Rectal smooth muscle tissue (tissue), 1 donor: ENCODE results near the gene KLHL12.

ENCODE experiments used
- H3K27ac ChIP-seq: one replicate; pipeline ENCODE4 v1.7.0; 2013; ENCODE audit warnings: low read depth, low read length, inconsistent platforms
- H3K27me3 ChIP-seq: one replicate; pipeline ENCODE4 v1.7.0; 2013; ENCODE audit warnings: low read length; ENCODE audit not compliant: control insufficient read depth, insufficient read depth
- H3K36me3 ChIP-seq: one replicate; pipeline ENCODE4 v1.7.0; 2013; ENCODE audit warnings: low read length; ENCODE audit not compliant: control insufficient read depth, insufficient read depth
- H3K4me1 ChIP-seq: one replicate; pipeline ENCODE4 v1.7.0; 2013; ENCODE audit warnings: low read length; ENCODE audit not compliant: control insufficient read depth, insufficient read depth
- H3K4me3 ChIP-seq: one replicate; pipeline ENCODE4 v1.7.0; 2013; ENCODE audit warnings: low read length
- H3K9ac ChIP-seq: one replicate; pipeline ENCODE4 v1.7.0; 2013; ENCODE audit warnings: low read length

The KLHL12 gene

GRCh38 chr1:202862679-202863560 is 64.1 kb downstream of the KLHL12 start:
- H3K36me3 ChIP-seq: no peaks in the 10 kb centered on the region
- H3K27ac ChIP-seq: no peak overlapping the region
- no peak overlapping the region for H3K9ac ChIP-seq
- peaks cover 6% of the 10 kb centered on the region for H3K4me1 ChIP-seq
- no peaks in the 10 kb centered on the region for H3K27me3 ChIP-seq
- no peak overlapping the region for H3K4me3 ChIP-seq

GRCh38 chr1:202861420-202862132 is 65.5 kb downstream of the KLHL12 start:
- Histone ChIP-seq H3K4me3 (peak overlapping the region; percentile 65), H3K27me3 (no peaks in the 10 kb centered on the region), H3K27ac (no peak overlapping the region), H3K9ac (no peak overlapping the region), H3K36me3 (no peaks in the 10 kb centered on the region), H3K4me1 (peaks cover 6% of the 10 kb centered on the region)

GRCh38 chr1:202860744-202861419 is 66.2 kb downstream of the KLHL12 start:
- Histone ChIP-seq H3K27me3 (no peaks in the 10 kb centered on the region), H3K36me3 (no peaks in the 10 kb centered on the region), H3K9ac (no peak overlapping the region), H3K27ac (no peak overlapping the region), H3K4me3 (peak overlapping the region; percentile 65), H3K4me1 (peaks cover 6% of the 10 kb centered on the region)

GRCh38 chr1:202858789-202859414 is 68.1 kb downstream of the KLHL12 start:
- Histone ChIP-seq H3K27me3 (no peaks in the 10 kb centered on the region), H3K4me3 (no peak overlapping the region), H3K4me1 (peaks cover 6% of the 10 kb centered on the region), H3K36me3 (no peaks in the 10 kb centered on the region), H3K9ac (no peak overlapping the region), H3K27ac (peak overlapping the region; percentile 50)

- Histone ChIP-seq H3K36me3 (no peaks in the 10 kb centered on the region), H3K4me3 (no peak overlapping the region), H3K27me3 (no peaks in the 10 kb centered on the region), H3K4me1 (peaks cover 6% of the 10 kb centered on the region), H3K27ac (no peak overlapping the region), H3K9ac (no peak overlapping the region)
Observed at GRCh38 chr1:202858331-202858730, 68.7 kb downstream of the KLHL12 start.

- H3K36me3 ChIP-seq: no peaks in the 10 kb centered on the region
- no peaks in the 10 kb centered on the region for H3K27me3 ChIP-seq
- H3K4me1 ChIP-seq: peaks cover 6% of the 10 kb centered on the region
- H3K27ac ChIP-seq: no peak overlapping the region
- H3K4me3 ChIP-seq: no peak overlapping the region
- H3K9ac ChIP-seq: no peak overlapping the region
Observed at GRCh38 chr1:202857136-202857610, 69.9 kb downstream of the KLHL12 start.

- Histone ChIP-seq H3K9ac (no peak overlapping the region), H3K27me3 (no peaks in the 10 kb centered on the region), H3K4me1 (peaks cover 2% of the 10 kb centered on the region)
Observed at GRCh38 chr1:202856014-202856413, 71.0 kb downstream of the KLHL12 start.

GRCh38 chr1:202854787-202855186 is 72.2 kb downstream of the KLHL12 start:
- H3K4me3 ChIP-seq: no peak overlapping the region
- H3K4me1 ChIP-seq: peaks cover 2% of the 10 kb centered on the region
- no peak overlapping the region for H3K27ac ChIP-seq
- no peaks in the 10 kb centered on the region for H3K27me3 ChIP-seq
- no peaks in the 10 kb centered on the region for H3K36me3 ChIP-seq
- no peak overlapping the region for H3K9ac ChIP-seq

More at GRCh38 chr1:202856014-202856413, 71.0 kb downstream of the KLHL12 start:
- Histone ChIP-seq H3K27ac (no peak overlapping the region), H3K36me3 (no peaks in the 10 kb centered on the region), H3K4me3 (no peak overlapping the region)

- Histone ChIP-seq H3K27me3 (no peaks in the 10 kb centered on the region), H3K27ac (no peak overlapping the region), H3K36me3 (no peaks in the 10 kb centered on the region), H3K4me3 (no peak overlapping the region), H3K4me1 (no peaks in the 10 kb centered on the region), H3K9ac (no peak overlapping the region)
Observed at GRCh38 chr1:202852163-202852904, 74.7 kb downstream of the KLHL12 start.

GRCh38 chr1:202850593-202851362 is 76.3 kb downstream of the KLHL12 start:
- Histone ChIP-seq H3K9ac (no peak overlapping the region), H3K27ac (no peak overlapping the region), H3K36me3 (no peaks in the 10 kb centered on the region), H3K4me1 (no peaks in the 10 kb centered on the region), H3K27me3 (no peaks in the 10 kb centered on the region), H3K4me3 (no peak overlapping the region)

- no peaks in the 10 kb centered on the region for H3K4me1 ChIP-seq
- H3K36me3 ChIP-seq: no peaks in the 10 kb centered on the region
- H3K9ac ChIP-seq: no peak overlapping the region
- no peaks in the 10 kb centered on the region for H3K27me3 ChIP-seq
- no peak overlapping the region for H3K4me3 ChIP-seq
- no peak overlapping the region for H3K27ac ChIP-seq
Observed at GRCh38 chr1:202848191-202848542, 78.9 kb downstream of the KLHL12 start.
